CD8-positive, alpha-beta memory T cell (primary cell): ENCODE measurements around the gene ALG14. TPM values are rescaled to one million over a fixed set of nuclear protein-coding genes. Genes with fewer than 3 reads are reported as not detected.
A peak's percentile ranks its signal among the peaks of the same experiment; 100 is the strongest.

Experiments
- CTCF ChIA-PET: fragments of 350-600 bp; sonication (Branson Sonifier 250); formaldehyde crosslinking; loops from one replicate; lab custom pipeline; 2021; ENCODE audit warnings: antibody characterized with exemption; lab: Charles Lee
- POLR2A ChIA-PET: fragments of 350-600 bp; sonication (Branson Sonifier 250); formaldehyde crosslinking; loops from one replicate; lab custom pipeline; 2021; ENCODE audit warnings: antibody characterized with exemption; lab: Charles Lee
- DNase-seq, 5 donors: peaks; one replicate each; pipeline versions ENCODE4 v3.0.0 to v3.0.0-alpha.2; 2020 to 2022; ENCODE audit warnings: mixed read lengths in 1 of 5
- H3K27ac ChIP-seq: one replicate; pipeline ENCODE4 v1.7.0; 2013; ENCODE audit warnings: low read depth, mild to moderate bottlenecking, low read length, moderate library complexity
- H3K27me3 ChIP-seq: 2 replicates; pipeline ENCODE4 v1.7.0; 2013; ENCODE audit warnings: low read length, mild to moderate bottlenecking; ENCODE audit not compliant: insufficient read depth, poor library complexity, severe bottlenecking
- H3K36me3 ChIP-seq: 2 replicates; pipeline ENCODE4 v1.7.0; 2013; ENCODE audit warnings: mild to moderate bottlenecking, low read length, moderate library complexity; ENCODE audit not compliant: insufficient read depth
- H3K4me1 ChIP-seq: 2 replicates; pipeline ENCODE4 v1.7.0; 2013; ENCODE audit warnings: mild to moderate bottlenecking, low read length, moderate library complexity; ENCODE audit not compliant: insufficient read depth
- H3K4me3 ChIP-seq: 2 replicates; pipeline ENCODE4 v1.7.0; 2013; ENCODE audit warnings: mild to moderate bottlenecking, low read length
- H3K9me3 ChIP-seq: 2 replicates; pipeline ENCODE4 v1.7.0; 2013; ENCODE audit warnings: mild to moderate bottlenecking, low read length
- H3K27ac Mint-ChIP-seq, 8 donors: one replicate each; pipeline ENCODE4 v1.8.0; 2020 to 2021; ENCODE audit warnings: mixed read lengths in 8 of 8, mild to moderate bottlenecking in 6 of 8, inconsistent platforms in 3 of 8, moderate library complexity in 3 of 8
- H3K27me3 Mint-ChIP-seq, 2 donors: one replicate each; pipeline ENCODE4 v1.8.0; 2020 to 2021; ENCODE audit warnings: mixed read lengths in 2 of 2, mild to moderate bottlenecking in 1 of 2, moderate library complexity in 1 of 2
- H3K36me3 Mint-ChIP-seq, 3 donors: one replicate each; pipeline ENCODE4 v1.8.0; 2020 to 2021; ENCODE audit warnings: mixed read lengths in 3 of 3, inconsistent platforms in 1 of 3, mild to moderate bottlenecking in 1 of 3
- H3K4me1 Mint-ChIP-seq, 3 donors: one replicate each; pipeline ENCODE4 v1.8.0; 2020 to 2021; ENCODE audit warnings: mixed read lengths in 3 of 3, inconsistent platforms in 1 of 3, mild to moderate bottlenecking in 1 of 3
- H3K4me3 Mint-ChIP-seq, 7 donors: one replicate each; pipeline ENCODE4 v1.8.0; 2020 to 2021; ENCODE audit warnings: mixed read lengths in 7 of 7, mild to moderate bottlenecking in 6 of 7, moderate library complexity in 4 of 7, inconsistent platforms in 2 of 7
- H3K9me3 Mint-ChIP-seq, 5 donors: one replicate each; pipeline ENCODE4 v1.8.0; 2020 to 2022; ENCODE audit warnings: mixed read lengths in 5 of 5, mild to moderate bottlenecking in 3 of 5, moderate library complexity in 2 of 5, inconsistent platforms in 1 of 5
- polyA plus RNA-seq: library from polyadenylated mRNA; unstranded; fragments of 300-500 nt; fragmentation: Illumina TruSeq; gene quantifications from one replicate; pipeline ENCODE4 v1.2.3, GENCODE V29; 2021
- total RNA-seq, 2 experiments: library from RNA; stranded (reverse); gene quantifications; one replicate each; pipeline ENCODE4 v1.2.3, GENCODE V29; 2021

The ALG14 gene
- total and polyA plus RNA-seq, 3 experiments from 2014 or later: 4.4 to 6.8 (median 4.6) TPM

DNA sequence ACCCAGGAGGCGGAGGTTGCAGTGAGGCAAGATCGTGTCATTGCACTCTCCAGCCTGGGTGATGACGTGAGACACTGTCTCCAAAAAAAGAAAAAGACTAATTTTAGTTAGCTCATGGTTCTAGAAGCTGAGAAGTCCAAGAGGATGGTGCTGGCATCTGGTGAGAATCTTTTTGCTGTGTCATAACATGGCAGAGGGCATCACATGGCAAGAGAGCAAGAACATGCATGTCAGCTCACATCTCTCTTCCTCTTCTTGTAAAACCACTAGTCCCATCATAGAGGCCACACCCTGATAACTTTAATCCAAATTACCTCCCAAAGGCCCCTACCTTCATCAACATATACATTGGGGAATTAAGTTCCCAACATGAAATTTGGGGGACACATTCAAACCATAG lies 132.0 kb downstream of the ALG14 start:
- Histone ChIP-seq H3K27ac (no peak overlapping the region), H3K4me1 (no peaks in the 10 kb centered on the region), H3K27me3 (no peaks in the 10 kb centered on the region), H3K4me3 (no peak overlapping the region), H3K36me3 (no peaks in the 10 kb centered on the region), H3K9me3 (no peaks in the 10 kb centered on the region)
- H3K27me3 Mint-ChIP-seq: peaks cover 8 to 45% of the 10 kb centered on the region in 2 donors
- H3K4me1 Mint-ChIP-seq: no peaks in the 10 kb centered on the region
- ChIA-PET CTCF (interaction anchor here (1.0 kb wide), 1 partner anchor 87 kb away, joined by 3 read pairs; no protein-coding TSS in a partner anchor), POLR2A (no interaction called here)
- H3K36me3 Mint-ChIP-seq: no peaks in the 10 kb centered on the region
- no peak overlapping the region for H3K4me3 Mint-ChIP-seq
- no peaks in the 10 kb centered on the region for H3K9me3 Mint-ChIP-seq
- no peak for DNase-seq
- H3K27ac Mint-ChIP-seq: peak overlapping the region in 1 of 8 donors; percentile 12

DNA sequence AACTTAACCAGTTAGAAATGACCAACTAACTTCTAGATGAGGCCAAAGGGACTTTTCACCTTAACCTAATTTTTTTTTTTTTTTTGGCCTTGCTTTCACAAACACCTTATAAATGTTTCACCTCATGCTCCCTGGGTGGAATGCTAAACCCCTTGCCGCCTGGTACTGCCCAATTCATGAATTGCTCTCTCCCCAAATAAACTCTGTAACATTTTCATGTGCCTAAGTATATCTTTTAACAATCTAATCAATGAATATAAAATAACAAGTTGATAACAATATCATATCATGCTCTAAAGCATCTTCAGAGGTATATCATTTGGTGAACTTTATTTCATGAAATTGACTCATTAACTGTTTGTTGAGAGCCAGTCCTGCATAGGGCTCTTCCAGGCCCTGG lies 134.9 kb downstream of the ALG14 start:
- POLR2A ChIA-PET: no interaction called here
- Histone ChIP-seq H3K27ac (no peak overlapping the region), H3K9me3 (no peaks in the 10 kb centered on the region), H3K4me3 (no peak overlapping the region), H3K36me3 (no peaks in the 10 kb centered on the region), H3K4me1 (no peaks in the 10 kb centered on the region), H3K27me3 (no peaks in the 10 kb centered on the region)
- Mint-ChIP-seq H3K36me3 (no peaks in the 10 kb centered on the region), H3K4me1 (peaks cover 0 to 3% (median 0%) of the 10 kb centered on the region in 3 donors), H3K9me3 (no peaks in the 10 kb centered on the region), H3K27me3 (peaks cover 3 to 29% of the 10 kb centered on the region in 2 donors), H3K4me3 (no peak overlapping the region), H3K27ac (no peak overlapping the region)
- CTCF ChIA-PET: no interaction called here
- DNase-seq: no peak

DNA sequence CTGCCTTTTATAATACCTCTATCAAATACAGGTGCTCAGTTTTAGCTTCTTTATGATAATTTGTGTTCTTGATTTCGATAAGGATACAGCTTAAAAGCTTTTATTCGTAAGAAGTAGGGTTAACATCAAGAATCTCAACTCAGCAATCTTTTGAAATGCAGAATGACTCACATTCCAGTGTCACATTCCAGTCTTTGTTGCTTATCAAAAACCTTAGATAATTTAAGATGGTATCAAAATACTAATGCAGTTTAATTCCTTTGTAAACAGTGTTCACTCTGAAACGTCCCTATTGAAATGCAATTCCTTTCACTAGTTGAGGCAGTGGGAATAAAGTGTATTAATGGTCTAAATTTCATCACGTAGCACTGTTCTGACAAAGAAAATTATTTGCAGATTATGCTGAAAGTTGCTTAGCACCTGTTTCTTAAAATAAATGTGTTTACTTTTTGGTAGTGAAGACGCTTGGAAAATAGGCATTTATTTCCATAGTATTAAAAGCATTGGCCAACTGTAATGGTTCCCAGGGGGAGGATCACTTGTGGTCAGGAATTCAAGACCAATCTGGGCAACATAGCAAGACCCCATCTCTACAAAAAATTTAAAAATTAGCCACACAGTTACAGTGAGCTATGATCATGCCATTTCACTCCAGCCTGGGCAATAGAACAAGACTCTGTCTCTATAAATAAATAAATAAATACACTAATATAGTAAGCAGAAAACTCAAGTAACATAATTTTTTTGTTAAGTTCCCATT lies 135.7 kb downstream of the ALG14 start:
- no peak for DNase-seq
- H3K27ac Mint-ChIP-seq: no peak overlapping the region
- H3K4me1 ChIP-seq: no peaks in the 10 kb centered on the region
- CTCF ChIA-PET: no interaction called here
- no peaks in the 10 kb centered on the region for H3K36me3 Mint-ChIP-seq
- no peaks in the 10 kb centered on the region for H3K27me3 ChIP-seq
- no peaks in the 10 kb centered on the region for H3K9me3 ChIP-seq
- H3K27ac ChIP-seq: no peak overlapping the region
- POLR2A ChIA-PET: no interaction called here
- no peaks in the 10 kb centered on the region for H3K36me3 ChIP-seq
- H3K9me3 Mint-ChIP-seq: no peaks in the 10 kb centered on the region
- peaks cover 3 to 29% of the 10 kb centered on the region in 2 donors for H3K27me3 Mint-ChIP-seq
- peaks cover 0 to 3% (median 0%) of the 10 kb centered on the region in 3 donors for H3K4me1 Mint-ChIP-seq
- no peak overlapping the region for H3K4me3 ChIP-seq
- H3K4me3 Mint-ChIP-seq: no peak overlapping the region

DNA sequence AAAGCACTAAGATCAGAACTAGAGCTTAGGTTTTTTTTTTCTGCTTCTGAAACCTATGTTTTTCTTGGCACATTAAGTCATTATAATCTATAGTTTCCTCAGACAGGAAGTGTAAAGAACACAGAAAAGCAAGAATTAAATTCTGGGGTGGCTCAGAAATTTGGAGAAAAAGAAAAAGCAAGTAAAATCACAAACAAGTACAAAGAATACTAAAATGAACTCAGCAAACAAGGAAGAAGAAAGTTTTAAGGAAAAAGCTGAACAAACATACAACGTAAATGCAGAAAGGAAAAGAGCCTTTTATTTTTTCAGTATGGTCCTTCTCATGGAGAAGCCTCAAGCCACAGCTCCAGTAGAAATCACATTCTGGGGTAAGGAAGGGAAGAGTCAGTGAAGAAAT lies 137.3 kb downstream of the ALG14 start:
- Mint-ChIP-seq H3K4me3 (no peak overlapping the region), H3K27me3 (peaks cover 1 to 28% of the 10 kb centered on the region in 2 donors), H3K4me1 (peaks cover 0 to 3% (median 0%) of the 10 kb centered on the region in 3 donors), H3K9me3 (no peaks in the 10 kb centered on the region), H3K27ac (peak overlapping the region in 1 of 8 donors; percentile 12), H3K36me3 (no peaks in the 10 kb centered on the region)
- Histone ChIP-seq H3K4me3 (no peak overlapping the region), H3K4me1 (no peaks in the 10 kb centered on the region), H3K36me3 (no peaks in the 10 kb centered on the region), H3K9me3 (no peaks in the 10 kb centered on the region), H3K27me3 (no peaks in the 10 kb centered on the region), H3K27ac (no peak overlapping the region)
- ChIA-PET CTCF (no interaction called here), POLR2A (no interaction called here)
- DNase-seq: no peak

DNA sequence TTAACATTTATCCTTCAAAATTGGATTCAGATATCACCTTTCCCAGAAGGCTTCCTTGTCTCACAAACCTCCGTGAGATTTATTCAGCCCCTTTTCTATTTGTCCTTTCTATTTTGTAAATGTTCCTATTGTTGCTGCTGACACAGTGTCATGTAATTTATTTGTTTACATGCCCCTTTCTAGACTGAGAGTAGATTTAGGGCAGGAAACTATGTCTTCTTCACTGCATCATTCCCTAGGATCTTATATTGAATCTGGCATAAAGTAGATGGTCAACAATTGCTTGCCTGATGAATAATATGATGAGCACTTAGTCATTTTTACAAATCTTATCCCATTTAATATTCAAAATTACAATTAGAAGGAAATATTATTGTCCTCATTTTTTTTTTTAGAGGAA lies 137.7 kb downstream of the ALG14 start:
- CTCF ChIA-PET: no interaction called here
- no peak overlapping the region for H3K27ac Mint-ChIP-seq

DNA sequence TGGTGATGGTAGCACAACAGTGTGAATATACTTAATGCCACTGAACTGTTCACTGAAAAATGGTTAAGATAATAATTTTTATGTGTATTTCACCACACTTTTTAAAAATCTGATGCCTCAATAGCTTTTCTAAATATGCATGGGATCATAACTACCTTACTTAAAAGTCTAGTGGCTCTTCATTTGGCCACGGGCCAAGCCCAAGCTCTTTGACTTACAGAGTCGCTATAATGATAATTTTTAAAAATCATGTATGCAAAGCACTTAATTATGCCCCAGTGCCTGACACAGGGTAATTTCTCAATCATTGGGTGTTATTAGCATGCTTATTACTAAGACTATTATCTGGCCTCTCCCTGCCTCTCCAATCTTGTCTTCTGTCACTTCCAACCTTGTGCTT lies 138.2 kb downstream of the ALG14 start:
- Histone ChIP-seq H3K36me3 (no peaks in the 10 kb centered on the region), H3K9me3 (no peaks in the 10 kb centered on the region), H3K27me3 (no peaks in the 10 kb centered on the region), H3K4me1 (no peaks in the 10 kb centered on the region), H3K4me3 (no peak overlapping the region), H3K27ac (no peak overlapping the region)
- peaks cover 2 to 36% of the 10 kb centered on the region in 2 donors for H3K27me3 Mint-ChIP-seq
- peaks cover 0 to 3% (median 0%) of the 10 kb centered on the region in 3 donors for H3K4me1 Mint-ChIP-seq
- no peak for DNase-seq
- ChIA-PET CTCF (no interaction called here), POLR2A (no interaction called here)
- no peaks in the 10 kb centered on the region for H3K9me3 Mint-ChIP-seq
- H3K36me3 Mint-ChIP-seq: no peaks in the 10 kb centered on the region
- H3K4me3 Mint-ChIP-seq: no peak overlapping the region
- no peak overlapping the region for H3K27ac Mint-ChIP-seq

More for the DNA sequence above, 137.7 kb downstream of the ALG14 start:
- H3K9me3 ChIP-seq: no peaks in the 10 kb centered on the region
- no peak overlapping the region for H3K4me3 ChIP-seq
- H3K27me3 Mint-ChIP-seq: peaks cover 1 to 31% of the 10 kb centered on the region in 2 donors
- no peak for DNase-seq
- POLR2A ChIA-PET: no interaction called here
- H3K27ac ChIP-seq: no peak overlapping the region
- no peaks in the 10 kb centered on the region for H3K9me3 Mint-ChIP-seq
- H3K4me1 ChIP-seq: no peaks in the 10 kb centered on the region
- no peaks in the 10 kb centered on the region for H3K36me3 Mint-ChIP-seq
- H3K4me3 Mint-ChIP-seq: no peak overlapping the region
- no peaks in the 10 kb centered on the region for H3K27me3 ChIP-seq
- peaks cover 0 to 3% (median 0%) of the 10 kb centered on the region in 3 donors for H3K4me1 Mint-ChIP-seq
- no peaks in the 10 kb centered on the region for H3K36me3 ChIP-seq

DNA sequence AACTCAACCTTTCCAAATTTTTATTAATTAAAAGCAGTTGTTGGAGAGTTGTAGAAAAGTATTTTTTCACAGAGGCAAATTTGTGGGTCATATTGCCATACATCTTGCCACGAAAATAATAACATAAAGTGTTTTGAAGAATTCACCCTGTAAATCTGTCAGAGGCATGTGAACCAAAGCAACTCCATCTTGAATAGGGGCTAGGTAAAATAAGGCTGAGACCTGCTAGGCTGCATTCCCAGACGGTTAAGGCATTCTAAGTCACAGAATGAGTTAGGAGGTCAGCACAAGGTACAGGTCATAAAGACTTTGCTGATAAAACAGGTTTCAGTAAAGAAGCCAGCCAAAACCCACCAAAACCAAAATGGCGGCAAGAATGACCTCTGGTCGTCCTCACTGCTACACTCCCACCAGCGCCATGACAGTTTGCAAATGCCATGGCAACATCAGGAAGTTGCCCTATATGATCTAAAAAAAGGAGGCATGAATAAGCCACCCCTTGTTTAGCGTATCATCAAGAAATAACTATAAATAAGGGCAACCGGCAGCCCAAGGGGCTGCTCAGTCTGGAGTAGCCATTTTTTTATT lies 141.4 kb downstream of the ALG14 start:
- no peak overlapping the region for H3K27ac ChIP-seq
- ChIA-PET POLR2A (no interaction called here), CTCF (no interaction called here)
- Mint-ChIP-seq H3K36me3 (no peaks in the 10 kb centered on the region), H3K4me3 (peak overlapping the region in 1 of 7 donors; percentile 5), H3K4me1 (peaks cover 5 to 12% (median 7%) of the 10 kb centered on the region in 3 donors), H3K27ac (no peak overlapping the region), H3K9me3 (no peaks in the 10 kb centered on the region), H3K27me3 (peaks cover 12 to 44% of the 10 kb centered on the region in 2 donors)
- no peak for DNase-seq
- no peaks in the 10 kb centered on the region for H3K27me3 ChIP-seq
- H3K4me3 ChIP-seq: no peak overlapping the region
- no peaks in the 10 kb centered on the region for H3K4me1 ChIP-seq
- H3K36me3 ChIP-seq: no peaks in the 10 kb centered on the region
- no peaks in the 10 kb centered on the region for H3K9me3 ChIP-seq

DNA sequence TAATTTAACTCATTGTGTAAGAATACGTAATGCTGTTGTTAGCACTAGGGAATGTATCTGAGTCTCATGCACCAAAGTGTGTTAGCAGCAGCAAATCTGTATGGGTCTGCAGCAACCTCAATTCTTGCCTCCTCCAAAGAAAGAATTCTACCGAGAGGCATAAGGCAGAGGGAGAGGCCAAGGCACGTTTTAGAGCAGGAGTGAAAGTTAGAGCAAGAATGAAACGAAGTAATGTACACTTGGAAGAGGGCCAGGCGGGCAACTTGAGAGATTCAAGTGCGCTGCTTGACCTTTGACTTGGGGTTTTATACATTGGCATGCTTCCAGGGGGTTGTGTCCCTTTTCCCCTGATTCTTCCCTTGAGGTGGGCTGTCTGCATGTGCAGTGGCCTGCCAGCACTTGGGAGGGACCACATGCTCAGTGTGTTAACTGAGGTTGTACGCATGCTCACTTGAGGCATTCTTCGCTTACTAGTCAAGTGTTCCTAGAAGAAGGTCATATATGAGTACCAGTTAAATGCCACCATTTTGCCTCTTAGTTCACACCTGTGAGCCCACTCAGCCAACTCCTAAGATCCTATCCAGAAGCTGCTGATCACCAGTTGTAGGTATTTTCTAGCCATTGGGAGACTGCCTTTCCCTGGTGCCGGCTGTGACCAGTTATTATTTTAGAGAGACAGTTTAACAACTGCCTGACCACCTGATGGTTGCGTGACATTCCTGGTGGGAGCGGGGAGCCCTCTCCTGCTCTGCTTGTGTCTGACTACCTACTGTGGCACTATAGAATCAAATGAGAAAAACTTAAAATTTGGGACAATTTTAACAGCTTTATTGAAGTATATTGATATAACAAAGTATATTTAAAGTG lies 143.2 kb downstream of the ALG14 start:
- ChIA-PET POLR2A (no interaction called here), CTCF (no interaction called here)
- Histone ChIP-seq H3K4me1 (no peaks in the 10 kb centered on the region), H3K36me3 (no peaks in the 10 kb centered on the region), H3K9me3 (no peaks in the 10 kb centered on the region), H3K27me3 (peaks cover 4% of the 10 kb centered on the region), H3K27ac (no peak overlapping the region), H3K4me3 (no peak overlapping the region)
- Mint-ChIP-seq H3K9me3 (no peaks in the 10 kb centered on the region), H3K27ac (no peak overlapping the region), H3K27me3 (peaks cover 25 to 47% of the 10 kb centered on the region in 2 donors), H3K36me3 (no peaks in the 10 kb centered on the region), H3K4me3 (peak overlapping the region in 1 of 7 donors; percentile 4), H3K4me1 (peaks cover 15 to 22% (median 15%) of the 10 kb centered on the region in 3 donors)
- DNase-seq: no peak
